CD1c-positive myeloid dendritic cell (primary cell): ENCODE results near the gene TRMT5.

ENCODE experiments used
- DNase-seq: peaks from one replicate; pipeline ENCODE4 v3.0.0-alpha.2; 2016; ENCODE audit errors: extremely low spot score

The TRMT5 gene

GRCh38 chr14:60965402-60965801 is 15.5 kb downstream of the TRMT5 start:
- DNase-seq, result no peak

GRCh38 chr14:60964904-60965303 is 16.0 kb downstream of the TRMT5 start:
- DNase-seq, result no peak

GRCh38 chr14:60963761-60964160 is 17.1 kb downstream of the TRMT5 start:
- DNase-seq, result no peak

DNA sequence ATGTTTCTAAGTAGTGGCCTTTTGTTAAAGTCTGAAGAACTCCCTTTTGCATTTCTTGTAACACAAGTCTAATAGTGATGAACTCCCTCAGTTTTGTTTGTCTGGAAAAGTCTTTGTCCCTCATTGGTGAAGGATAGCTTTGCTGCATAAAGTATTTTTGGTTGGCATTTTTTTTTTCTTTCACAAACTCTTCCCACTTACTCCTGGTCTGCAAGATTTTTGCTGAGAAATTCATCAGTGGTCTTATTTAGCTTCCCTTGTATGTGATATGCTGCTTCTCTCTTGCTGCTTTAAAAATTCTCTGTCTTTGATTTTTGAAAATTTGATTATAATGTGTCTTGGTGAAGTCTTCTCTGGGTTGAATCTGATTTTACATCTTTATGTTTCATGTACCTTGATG is 22.7 kb downstream of the TRMT5 start:
- no peak for DNase-seq

DNA sequence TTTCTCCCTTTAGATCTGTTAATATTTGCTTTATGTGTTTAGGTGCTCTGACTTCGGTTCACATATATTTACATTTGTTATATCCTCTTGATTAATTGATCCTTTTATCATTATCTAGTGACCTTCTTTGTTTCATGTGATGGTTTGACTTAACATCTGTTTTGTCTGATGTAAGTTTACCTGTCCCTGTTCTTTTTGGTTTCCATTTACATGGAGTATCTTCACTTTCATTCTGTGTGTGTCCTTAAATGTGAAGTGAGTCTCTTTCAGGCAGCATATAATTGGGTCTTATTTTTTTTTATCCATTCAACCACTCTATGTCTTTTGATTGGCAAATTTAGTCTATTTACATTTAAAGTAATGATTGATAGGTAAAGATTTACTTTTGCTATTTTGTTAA is 24.2 kb downstream of the TRMT5 start:
- no peak for DNase-seq

- no peak for DNase-seq
Observed at GRCh38 chr14:60956202-60956601, 24.7 kb downstream of the TRMT5 start.

DNA sequence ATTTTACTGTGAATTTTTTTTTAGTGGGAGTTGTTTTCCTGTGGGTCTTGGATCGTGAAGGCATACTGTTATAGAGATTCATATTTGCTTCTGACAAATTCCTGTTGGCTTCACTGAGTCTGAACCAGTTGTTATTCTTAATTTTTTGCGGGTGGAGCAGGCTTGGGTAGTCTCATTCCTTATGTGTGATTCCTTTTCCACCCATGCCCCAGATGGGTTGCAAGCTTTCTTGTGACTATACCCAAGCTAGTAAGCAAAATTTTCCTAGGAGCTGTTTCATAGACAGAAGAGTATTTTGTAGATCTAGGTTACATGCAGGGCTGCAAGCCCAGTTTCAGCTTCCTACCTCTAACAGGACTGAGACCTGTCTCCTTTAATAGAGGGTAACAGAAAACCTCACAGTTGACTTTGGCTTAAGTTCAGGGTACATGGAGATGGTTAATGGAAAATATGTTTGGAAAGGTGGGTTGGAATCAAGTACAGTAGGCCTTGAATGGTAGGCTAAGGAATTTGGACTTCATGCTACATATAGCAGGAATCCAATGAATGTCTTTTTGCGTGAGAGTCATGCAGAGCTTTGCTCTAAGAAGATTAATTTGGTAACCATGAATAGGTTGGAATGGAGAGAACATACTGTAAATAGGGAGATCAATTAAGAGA is 29.0 kb downstream of the TRMT5 start:
- no peak for DNase-seq

DNA sequence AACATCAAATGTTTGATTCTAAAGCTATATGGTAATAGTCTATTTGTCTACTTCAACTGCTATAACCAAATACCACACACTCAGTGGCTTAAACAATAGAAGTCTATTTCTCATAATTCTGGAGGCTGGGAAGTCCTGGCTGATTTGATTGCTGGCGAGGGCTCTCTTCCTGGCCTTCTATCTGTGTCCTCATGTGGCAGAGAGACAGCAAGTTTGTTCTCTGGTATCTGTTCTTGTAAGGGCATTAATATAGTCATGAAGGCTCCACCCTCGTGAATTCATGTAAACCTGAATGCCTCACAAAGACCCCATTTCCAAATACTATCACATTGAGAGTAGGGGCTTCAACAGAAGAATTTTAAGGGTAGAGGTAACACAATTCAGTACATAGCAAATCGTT is 34.1 kb downstream of the TRMT5 start:
- no peak for DNase-seq

DNA sequence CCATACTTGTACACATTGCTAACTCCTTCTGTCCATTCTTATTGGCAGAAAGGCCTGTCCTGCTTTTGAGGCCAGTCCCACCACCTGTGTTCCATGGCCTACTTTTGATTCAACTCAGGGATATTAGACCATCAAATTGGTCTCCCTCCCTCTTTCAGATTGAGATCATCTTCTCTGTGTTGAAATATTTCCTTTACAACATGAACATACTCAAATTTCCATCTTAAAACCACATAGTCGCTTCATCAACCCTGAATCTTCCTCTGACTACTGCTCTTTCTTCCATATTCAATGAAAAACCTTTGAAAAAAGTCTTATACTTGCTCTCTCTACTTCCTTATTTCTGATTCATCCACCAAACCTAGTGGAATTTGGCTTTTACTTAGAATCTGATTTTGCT is 34.9 kb downstream of the TRMT5 start:
- DNase-seq, result peak; percentile 23

- DNase-seq, result no peak
Observed at GRCh38 chr14:60944204-60944603, 36.7 kb downstream of the TRMT5 start.

DNA sequence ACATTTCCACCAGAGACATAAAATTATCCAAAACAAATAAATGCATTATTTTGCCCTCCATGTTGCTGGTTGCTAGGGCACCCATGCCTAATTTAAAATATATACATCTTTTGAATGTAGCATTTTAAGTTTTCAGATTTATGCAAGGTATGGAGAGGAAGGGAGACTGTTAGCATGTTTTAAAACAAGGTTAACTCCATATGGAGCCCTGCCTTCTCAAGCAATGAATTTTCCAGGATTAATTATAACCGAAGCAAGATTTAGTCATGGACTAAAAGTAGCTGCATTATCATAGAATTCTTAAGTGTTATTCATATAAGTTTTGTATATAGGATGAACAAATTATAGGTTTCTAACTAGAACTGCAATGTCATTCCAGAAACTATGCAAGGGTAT is 37.2 kb downstream of the TRMT5 start:
- DNase-seq, result no peak

DNA sequence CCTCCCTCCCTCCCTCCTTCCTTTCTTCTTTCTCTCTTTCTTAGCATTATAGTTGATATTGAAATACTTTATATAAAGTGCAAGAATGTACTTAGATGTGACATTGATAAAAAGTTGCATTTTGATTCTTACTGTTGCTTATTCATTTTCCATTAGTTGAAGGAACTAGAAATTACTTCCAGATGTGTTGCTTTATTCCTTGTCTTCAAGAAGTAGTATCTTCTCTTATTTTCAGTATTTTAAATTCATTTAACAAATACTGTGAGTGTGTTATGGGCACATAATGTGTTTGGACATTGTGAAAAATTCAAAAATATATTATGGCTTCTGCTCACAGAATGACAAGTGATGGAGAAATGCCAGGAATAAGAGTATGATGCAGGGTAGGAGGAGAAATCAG is 45.6 kb downstream of the TRMT5 start:
- no peak for DNase-seq

GRCh38 chr14:60933920-60934655 is 46.8 kb downstream of the TRMT5 start:
- DNase-seq, result no peak

GRCh38 chr14:60931218-60931617 is 49.7 kb downstream of the TRMT5 start:
- DNase-seq, result no peak

GRCh38 chr14:60926002-60926401 is 54.9 kb downstream of the TRMT5 start:
- DNase-seq, result no peak

DNA sequence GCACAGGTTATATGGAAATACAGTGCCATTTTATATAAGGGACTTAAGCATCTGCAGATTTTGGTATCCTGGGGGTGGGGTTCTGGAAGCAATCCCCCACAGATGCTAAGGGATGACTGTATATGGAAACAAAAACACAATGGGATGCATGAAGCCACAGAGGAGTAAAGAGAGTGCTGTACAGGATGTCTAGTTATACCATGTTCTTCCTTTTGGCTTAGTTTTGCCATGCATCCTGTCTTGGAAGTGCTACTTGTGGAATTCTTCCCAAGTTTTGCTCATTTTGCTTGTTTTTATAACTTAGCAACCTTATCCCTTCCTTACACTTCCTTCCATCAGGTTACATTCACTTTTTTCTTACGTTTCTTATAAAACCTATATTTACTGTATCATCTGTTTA is 55.6 kb downstream of the TRMT5 start:
- DNase-seq, result no peak

GRCh38 chr14:60922050-60922449 is 58.8 kb downstream of the TRMT5 start:
- no peak for DNase-seq
